ENCODE measurements around the gene GTPBP2.
A peak's percentile ranks its signal among the peaks of the same experiment; 100 is the strongest.

Gene GTPBP2

GRCh38 chr6:43578748-43579147, 50.3 kb downstream of the GTPBP2 start:
- no peak for DNase-seq (ENCODE audit: low read depth)

DNA sequence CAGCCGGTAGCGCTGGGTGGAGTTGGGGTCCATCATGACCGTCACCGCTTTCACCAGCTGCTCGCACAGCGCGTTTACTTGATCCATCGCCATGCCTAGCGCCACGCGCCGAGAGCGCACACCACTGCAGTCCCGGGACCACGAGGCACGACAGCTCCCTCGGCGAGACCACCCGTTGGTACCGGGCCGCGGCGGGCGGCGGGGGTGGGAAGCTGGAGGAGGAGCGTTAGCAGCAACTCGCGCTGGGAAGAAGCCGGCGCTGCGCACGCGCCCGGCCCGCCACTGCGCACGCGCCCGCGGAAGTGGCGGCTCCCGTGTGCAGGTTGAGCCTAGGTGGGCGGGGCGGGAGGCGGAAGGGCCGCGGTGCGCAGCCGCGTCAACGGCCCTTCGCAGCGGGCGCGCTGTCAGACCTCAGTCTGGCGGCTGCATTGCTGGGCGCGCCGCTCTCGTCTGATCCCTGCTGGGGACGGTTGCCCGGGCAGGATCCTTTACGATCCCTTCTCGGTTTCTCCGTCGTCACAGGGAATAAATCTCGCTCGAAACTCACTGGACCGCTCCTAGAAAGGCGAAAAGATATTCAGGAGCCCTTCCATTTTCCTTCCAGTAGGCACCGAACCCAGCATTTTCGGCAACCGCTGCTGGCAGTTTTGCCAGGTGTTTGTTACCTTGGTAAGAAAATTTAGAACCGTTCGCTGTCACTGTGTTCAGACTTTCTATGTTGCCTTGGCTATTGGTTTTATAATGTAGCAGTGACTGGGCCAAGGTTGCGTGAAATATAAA, 53.1 kb downstream of the GTPBP2 start, which contains the start of the genes POLH and XPO5:
POLH (plus strand) TSS at position 414 of the 780 bp plus-strand sequence. CDS start 6,135 bp downstream, outside the sequence.
XPO5 (minus strand) TSS at position 267 of the 780 bp plus-strand sequence; CDS start at position 93, 174 bp downstream.
- peak; percentile 90 for DNase-seq (ENCODE audit: low read depth)

- DNase-seq (ENCODE audit: low read depth), result no peak
Measured at GRCh38 chr6:43575105-43575771, 53.8 kb downstream of the GTPBP2 start.

DNA sequence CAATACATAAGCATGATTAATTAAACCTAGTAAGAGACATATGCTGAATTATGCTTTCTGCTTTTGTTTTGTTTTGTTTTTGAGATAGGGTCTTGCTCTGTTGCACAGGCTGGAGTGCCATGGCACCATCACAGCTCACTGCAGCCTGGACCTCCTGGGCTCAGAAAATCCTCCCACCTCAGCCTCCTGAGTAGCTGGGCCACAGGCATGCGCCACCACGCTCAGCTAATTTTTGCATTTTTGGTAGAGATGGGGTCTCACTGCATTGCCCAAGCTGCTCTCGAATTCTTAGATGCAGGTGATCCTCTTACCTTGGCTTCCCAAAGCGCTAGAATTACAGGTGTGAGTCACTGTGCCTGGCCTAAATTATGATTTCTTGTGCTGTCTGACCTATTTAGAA, 57.0 kb downstream of the GTPBP2 start:
- DNase-seq (ENCODE audit: low read depth), result no peak

- no peak for DNase-seq (ENCODE audit: low read depth)
Measured at GRCh38 chr6:43570876-43571441, 58.1 kb downstream of the GTPBP2 start.

All from stimulated activated CD8-positive, alpha-beta memory T cell treated with anti-CD3 and anti-CD28 coated beads, Interleukin-4, amount 100 ng/mL, for 24 hours (primary cell).